Neural cell (in vitro differentiated cells): ENCODE data around the gene UQCC2. TPM values are rescaled to one million over a fixed set of nuclear protein-coding genes. Genes with fewer than 3 reads are reported as not detected.

Source experiments
- H2AFZ ChIP-seq: fragments of 200-600, 300-800 bp; sonication (generic), shearing (Covaris generic); 2 replicates; pipeline ENCODE4 v1.6.0; 2014; ENCODE audit warnings: low read depth, mild to moderate bottlenecking, antibody characterized with exemption, low read length, moderate library complexity
- H3F3A ChIP-seq: fragments of 200-600 bp; shearing (Covaris generic); 2 replicates; pipeline ENCODE4 v1.6.1; 2016; ENCODE audit warnings: mild to moderate bottlenecking, moderate library complexity, mixed read lengths, antibody characterized with exemption, low read length; ENCODE audit not compliant: insufficient read depth, poor library complexity, severe bottlenecking
- H3K27ac ChIP-seq: fragments of 200-600, 300-800 bp; sonication (generic), shearing (Covaris generic); 2 replicates; pipeline ENCODE4 v1.5.1; 2014; ENCODE audit warnings: mild to moderate bottlenecking, low read length, moderate library complexity
- H3K27me3 ChIP-seq: fragments of 300-800, 200-600 bp; sonication (generic), shearing (Covaris generic); 2 replicates; pipeline ENCODE4 v1.6.0; 2014; ENCODE audit warnings: mild to moderate bottlenecking, low read depth, low read length, moderate library complexity; ENCODE audit not compliant: insufficient read depth
- H3K36me3 ChIP-seq: fragments of 300-800, 200-600 bp; sonication (generic), shearing (Covaris generic); 2 replicates; pipeline ENCODE4 v1.5.1; 2014; ENCODE audit warnings: mild to moderate bottlenecking, antibody characterized with exemption, low read length, moderate library complexity; ENCODE audit not compliant: insufficient read depth
- H3K4me2 ChIP-seq: fragments of 300-800, 200-600 bp; sonication (generic), shearing (Covaris generic); 2 replicates; pipeline ENCODE4 v1.6.0; 2014; ENCODE audit warnings: mild to moderate bottlenecking, low read length
- H3K4me3 ChIP-seq: fragments of 300-800, 200-600 bp; sonication (generic), shearing (Covaris generic); 2 replicates; pipeline ENCODE4 v1.5.1; 2014; ENCODE audit warnings: mild to moderate bottlenecking, low read length, moderate library complexity
- H3K79me2 ChIP-seq: fragments of 200-600 bp; shearing (Covaris generic); replicated peaks from 2 replicates; pipeline ENCODE4 v1.6.0; 2014; ENCODE audit warnings: mild to moderate bottlenecking, low read length, moderate library complexity; ENCODE audit not compliant: insufficient read depth
- H3K9ac ChIP-seq: fragments of 300-800, 200-600 bp; sonication (generic), shearing (Covaris generic); 2 replicates; pipeline ENCODE4 v1.6.1; 2016; ENCODE audit warnings: mild to moderate bottlenecking, low read length, mixed read lengths
- H3K9me2 ChIP-seq: fragments of 200-600 bp; shearing (Covaris generic); 2 replicates; pipeline ENCODE4 v1.6.1; 2016; ENCODE audit warnings: mild to moderate bottlenecking, low read length, mixed read lengths; ENCODE audit not compliant: insufficient read depth
- H3K9me3 ChIP-seq: fragments of 200-600, 300-800 bp; sonication (generic), shearing (Covaris generic); 2 replicates; pipeline ENCODE4 v1.6.1; 2016; ENCODE audit warnings: mild to moderate bottlenecking, mixed run types, low read length, moderate library complexity, mixed read lengths
- H4K20me1 ChIP-seq: fragments of 200-600 bp; shearing (Covaris generic); 2 replicates; pipeline ENCODE4 v1.6.1; 2016; ENCODE audit warnings: mild to moderate bottlenecking, mixed run types; ENCODE audit not compliant: insufficient read depth
- CTCF ChIP-seq: fragments of 450-650 bp; IDR thresholded peaks from 2 replicates; pipeline ENCODE4 v1.5.1; 2014; ENCODE audit warnings: antibody characterized with exemption, mild to moderate bottlenecking, moderate library complexity; ENCODE audit not compliant: poor library complexity, severe bottlenecking
- EP300 ChIP-seq: fragments of 450-650 bp; conservative IDR thresholded peaks from 2 replicates; pipeline ENCODE4 v1.6.1; 2014; ENCODE audit warnings: antibody characterized with exemption, mild to moderate bottlenecking, moderate library complexity; ENCODE audit not compliant: poor library complexity, severe bottlenecking
- EZH2 ChIP-seq: fragments of 200-600, 300-800 bp; shearing (Covaris generic), sonication (generic); IDR thresholded peaks from 2 replicates; pipeline ENCODE4 v1.6.1; 2014; ENCODE audit warnings: antibody characterized with exemption, low read length, borderline replicate concordance, mild to moderate bottlenecking; ENCODE audit not compliant: insufficient read depth, poor library complexity, severe bottlenecking
- MXI1 ChIP-seq: fragments of 450-650 bp; conservative IDR thresholded peaks from 2 replicates; pipeline ENCODE4 v1.6.1; 2014; ENCODE audit warnings: antibody characterized with exemption, mild to moderate bottlenecking; ENCODE audit not compliant: poor library complexity, severe bottlenecking
- POLR2AphosphoS5 ChIP-seq: IDR thresholded peaks from 2 replicates; pipeline ENCODE4 v1.6.1; 2012
- RAD21 ChIP-seq: fragments of 450-650 bp; conservative IDR thresholded peaks from 2 replicates; pipeline ENCODE4 v1.6.1; 2014; ENCODE audit warnings: antibody characterized with exemption, mild to moderate bottlenecking, moderate library complexity
- REST ChIP-seq: IDR thresholded peaks from 2 replicates; pipeline ENCODE4 v1.6.1; 2012; ENCODE audit warnings: borderline replicate concordance
- SMC3 ChIP-seq: fragments of 450-650 bp; conservative IDR thresholded peaks from 2 replicates; pipeline ENCODE4 v1.6.1; 2014; ENCODE audit warnings: antibody characterized with exemption, mild to moderate bottlenecking, moderate library complexity; ENCODE audit not compliant: poor library complexity
- TAF1 ChIP-seq: IDR thresholded peaks from 2 replicates; pipeline ENCODE4 v1.6.1; 2012; ENCODE audit warnings: low read depth
- polyA plus RNA-seq: library from polyadenylated mRNA; depleted of rRNA; stranded (reverse); fragments of >200 nt; gene quantifications from 2 replicates; pipeline ENCODE4 v1.2.3, GENCODE V29; 2014

UQCC2 gene
- polyA plus RNA-seq, 1 donor from 2014 or later: 123 TPM

- H3K4me2 ChIP-seq: no peak overlapping the region
- no peak overlapping the region for H2AFZ ChIP-seq
- H3K79me2 ChIP-seq: no peaks in the 10 kb centered on the region
- no peaks in the 10 kb centered on the region for H3K36me3 ChIP-seq
- H3F3A ChIP-seq: no peaks in the 10 kb centered on the region
- H3K9ac ChIP-seq: no peak overlapping the region
- no peak overlapping the region for H3K4me3 ChIP-seq
- H3K27me3 ChIP-seq: no peaks in the 10 kb centered on the region
- no peaks in the 10 kb centered on the region for H4K20me1 ChIP-seq
- no peak overlapping the region for H3K27ac ChIP-seq
- no peaks in the 10 kb centered on the region for H3K9me2 ChIP-seq
- no peaks in the 10 kb centered on the region for H3K9me3 ChIP-seq
- TF ChIP-seq CTCF (no peak), EZH2 (no peak), TAF1 (no peak), SMC3 (no peak), MXI1 (no peak), POLR2AphosphoS5 (no peak), RAD21 (no peak), REST (no peak), EP300 (no peak)
Observed at GRCh38 chr6:33665957-33666356, 45.5 kb downstream of the UQCC2 start.

- no peak overlapping the region for H2AFZ ChIP-seq
- H3K27me3 ChIP-seq: no peaks in the 10 kb centered on the region
- H3K9me3 ChIP-seq: no peaks in the 10 kb centered on the region
- H3K36me3 ChIP-seq: no peaks in the 10 kb centered on the region
- H4K20me1 ChIP-seq: no peaks in the 10 kb centered on the region
- no peak overlapping the region for H3K27ac ChIP-seq
- no peak overlapping the region for H3K4me2 ChIP-seq
- H3F3A ChIP-seq: no peaks in the 10 kb centered on the region
- no peak for TF ChIP-seq RAD21
- no peak for TF ChIP-seq EZH2
- TF ChIP-seq EP300: no peak
- no peak for TF ChIP-seq CTCF
- TF ChIP-seq SMC3: no peak
- no peak for TF ChIP-seq POLR2AphosphoS5
- TF ChIP-seq TAF1: no peak
- no peak for TF ChIP-seq MXI1
- no peak for TF ChIP-seq REST
- no peak overlapping the region for H3K4me3 ChIP-seq
- H3K9ac ChIP-seq: no peak overlapping the region
- H3K9me2 ChIP-seq: no peaks in the 10 kb centered on the region
- H3K79me2 ChIP-seq: no peaks in the 10 kb centered on the region
Observed at GRCh38 chr6:33664506-33665057, 46.9 kb downstream of the UQCC2 start.
